ENCODE results near the gene SHISA7. TPM values are rescaled to one million over a fixed set of nuclear protein-coding genes. Genes with fewer than 3 reads are reported as not detected.
A peak's percentile ranks its signal among the peaks of the same experiment; 100 is the strongest.

The SHISA7 gene
- total and polyA plus RNA-seq, 4 donors = 0.05 TPM; not detected in 3

- Histone ChIP-seq H3K9me3 (ENCODE audit: control insufficient read depth, low read length) (no peaks in the 10 kb centered on the region), H3K36me3 (ENCODE audit: control insufficient read depth in 1 of 2, insufficient read depth in 2 of 2, low read length in 1 of 2) (no peaks in the 10 kb centered on the region), H3K27me3 (ENCODE audit: control insufficient read depth in 1 of 2, insufficient read depth in 2 of 2, low read length in 1 of 2) (no peaks in the 10 kb centered on the region), H3K4me1 (ENCODE audit: control insufficient read depth in 1 of 2, insufficient read depth in 2 of 2, low read length in 2 of 2) (no peaks in the 10 kb centered on the region), H3K27ac (ENCODE audit: low read depth in 1 of 2, low read length in 2 of 2) (peak overlapping the region in 1 of 2 donors; percentile 83), H3K4me3 (ENCODE audit: low read length in 2 of 2) (no peak overlapping the region)
- WGBS, 2 donors = 12 to 15% methylated on average over 27 of the region's 27 CpGs
- DNase-seq (peak; percentile 93), ATAC-seq (ENCODE audit: low FRiP score) (peak; percentile 86)
- intact Hi-C loops (cut with DNase I) = no loop called here
These were observed 44.1 kb upstream of the SHISA7 start for GRCh38 chr19:55486971-55487923.

GRCh38 chr19:55486043-55486970 lies 43.2 kb upstream of the SHISA7 start:
- Histone ChIP-seq H3K4me1 (ENCODE audit: control insufficient read depth in 1 of 2, insufficient read depth in 2 of 2, low read length in 2 of 2) (no peaks in the 10 kb centered on the region), H3K27me3 (ENCODE audit: control insufficient read depth in 1 of 2, insufficient read depth in 2 of 2, low read length in 1 of 2) (no peaks in the 10 kb centered on the region), H3K9me3 (ENCODE audit: control insufficient read depth, low read length) (no peaks in the 10 kb centered on the region), H3K4me3 (ENCODE audit: low read length in 2 of 2) (no peak overlapping the region), H3K27ac (ENCODE audit: low read depth in 1 of 2, low read length in 2 of 2) (peak overlapping the region in 1 of 2 donors; percentile 83), H3K36me3 (ENCODE audit: control insufficient read depth in 1 of 2, insufficient read depth in 2 of 2, low read length in 1 of 2) (no peaks in the 10 kb centered on the region)
- intact Hi-C loops (cut with DNase I) = no loop called here
- DNase-seq (peak in 1 of 2 donors; percentile 60), ATAC-seq (ENCODE audit: low FRiP score) (no peak)
- WGBS, 2 donors = 76 to 82% methylated on average over 52 to 53 of the region's 53 CpGs

GRCh38 chr19:55485439-55486011 lies 42.4 kb upstream of the SHISA7 start:
- Histone ChIP-seq H3K4me1 (ENCODE audit: control insufficient read depth in 1 of 2, insufficient read depth in 2 of 2, low read length in 2 of 2) (no peaks in the 10 kb centered on the region), H3K27ac (ENCODE audit: low read depth in 1 of 2, low read length in 2 of 2) (peak overlapping the region in 1 of 2 donors; percentile 55), H3K9me3 (ENCODE audit: control insufficient read depth, low read length) (no peaks in the 10 kb centered on the region), H3K4me3 (ENCODE audit: low read length in 2 of 2) (peak overlapping the region; percentile 5 to 39), H3K36me3 (ENCODE audit: control insufficient read depth in 1 of 2, insufficient read depth in 2 of 2, low read length in 1 of 2) (no peaks in the 10 kb centered on the region), H3K27me3 (ENCODE audit: control insufficient read depth in 1 of 2, insufficient read depth in 2 of 2, low read length in 1 of 2) (no peaks in the 10 kb centered on the region)
- ATAC-seq (ENCODE audit: low FRiP score) = no peak
- 23 to 31% methylated on average over 16 to 18 of the region's 18 CpGs for WGBS, 2 donors
- intact Hi-C loops (cut with DNase I) = no loop called here
- no peak for DNase-seq

GRCh38 chr19:55484593-55485438 lies 41.7 kb upstream of the SHISA7 start, which contains the start of gene NAT14:
Gene NAT14, plus strand, starts transcription at chr19:55485188. Its CDS starts 521 bp downstream, at chr19:55485709.
- intact Hi-C loops (cut with DNase I) = no loop called here
- H3K27me3 ChIP-seq (ENCODE audit: control insufficient read depth in 1 of 2, insufficient read depth in 2 of 2, low read length in 1 of 2) = no peaks in the 10 kb centered on the region
- no peaks in the 10 kb centered on the region for H3K36me3 ChIP-seq (ENCODE audit: control insufficient read depth in 1 of 2, insufficient read depth in 2 of 2, low read length in 1 of 2)
- peak within 1 kb of the TSS; percentile 5 to 39 for H3K4me3 ChIP-seq (ENCODE audit: low read length in 2 of 2)
- peak; percentile 39 for ATAC-seq (ENCODE audit: low FRiP score)
- no peaks in the 10 kb centered on the region for H3K9me3 ChIP-seq (ENCODE audit: control insufficient read depth, low read length)
- peak; percentile 72 to 89 for DNase-seq
- 0 to 1% methylated on average over 77 to 78 of the region's 78 CpGs for WGBS, 2 donors
- no peaks in the 10 kb centered on the region for H3K4me1 ChIP-seq (ENCODE audit: control insufficient read depth in 1 of 2, insufficient read depth in 2 of 2, low read length in 2 of 2)
- peak within 1 kb of the TSS in 1 of 2 donors; percentile 55 for H3K27ac ChIP-seq (ENCODE audit: low read depth in 1 of 2, low read length in 2 of 2)

- no peaks in the 10 kb centered on the region for H3K4me1 ChIP-seq (ENCODE audit: control insufficient read depth in 1 of 2, insufficient read depth in 2 of 2, low read length in 2 of 2)
These were observed 40.8 kb upstream of the SHISA7 start for GRCh38 chr19:55483706-55484592.

GRCh38 chr19:55482967-55483705 lies 40.0 kb upstream of the SHISA7 start:
- no peak for ATAC-seq (ENCODE audit: low FRiP score)
- no peak for DNase-seq
- no peak overlapping the region for H3K27ac ChIP-seq (ENCODE audit: low read depth in 1 of 2, low read length in 2 of 2)
- H3K9me3 ChIP-seq (ENCODE audit: control insufficient read depth, low read length) = no peaks in the 10 kb centered on the region
- H3K4me1 ChIP-seq (ENCODE audit: control insufficient read depth in 1 of 2, insufficient read depth in 2 of 2, low read length in 2 of 2) = no peaks in the 10 kb centered on the region
- 93 to 94% methylated on average over 43 to 47 of the region's 47 CpGs for WGBS, 2 donors
- no peaks in the 10 kb centered on the region for H3K27me3 ChIP-seq (ENCODE audit: control insufficient read depth in 1 of 2, insufficient read depth in 2 of 2, low read length in 1 of 2)
- H3K4me3 ChIP-seq (ENCODE audit: low read length in 2 of 2) = no peak overlapping the region
- no peaks in the 10 kb centered on the region for H3K36me3 ChIP-seq (ENCODE audit: control insufficient read depth in 1 of 2, insufficient read depth in 2 of 2, low read length in 1 of 2)
- intact Hi-C loops (cut with DNase I) = no loop called here

More at GRCh38 chr19:55483706-55484592, 40.8 kb upstream of the SHISA7 start:
- Histone ChIP-seq H3K36me3 (ENCODE audit: control insufficient read depth in 1 of 2, insufficient read depth in 2 of 2, low read length in 1 of 2) (no peaks in the 10 kb centered on the region), H3K27ac (ENCODE audit: low read depth in 1 of 2, low read length in 2 of 2) (no peak overlapping the region), H3K9me3 (ENCODE audit: control insufficient read depth, low read length) (no peaks in the 10 kb centered on the region), H3K27me3 (ENCODE audit: control insufficient read depth in 1 of 2, insufficient read depth in 2 of 2, low read length in 1 of 2) (no peaks in the 10 kb centered on the region), H3K4me3 (ENCODE audit: low read length in 2 of 2) (no peak overlapping the region)
- ATAC-seq (ENCODE audit: low FRiP score) (no peak), DNase-seq (peak in 1 of 2 donors; percentile 52)
- 72 to 76% methylated on average over 40 to 46 of the region's 46 CpGs for WGBS, 2 donors
- intact Hi-C loops (cut with DNase I) = no loop called here
